ENCODE results near the gene CST7.

DNA sequence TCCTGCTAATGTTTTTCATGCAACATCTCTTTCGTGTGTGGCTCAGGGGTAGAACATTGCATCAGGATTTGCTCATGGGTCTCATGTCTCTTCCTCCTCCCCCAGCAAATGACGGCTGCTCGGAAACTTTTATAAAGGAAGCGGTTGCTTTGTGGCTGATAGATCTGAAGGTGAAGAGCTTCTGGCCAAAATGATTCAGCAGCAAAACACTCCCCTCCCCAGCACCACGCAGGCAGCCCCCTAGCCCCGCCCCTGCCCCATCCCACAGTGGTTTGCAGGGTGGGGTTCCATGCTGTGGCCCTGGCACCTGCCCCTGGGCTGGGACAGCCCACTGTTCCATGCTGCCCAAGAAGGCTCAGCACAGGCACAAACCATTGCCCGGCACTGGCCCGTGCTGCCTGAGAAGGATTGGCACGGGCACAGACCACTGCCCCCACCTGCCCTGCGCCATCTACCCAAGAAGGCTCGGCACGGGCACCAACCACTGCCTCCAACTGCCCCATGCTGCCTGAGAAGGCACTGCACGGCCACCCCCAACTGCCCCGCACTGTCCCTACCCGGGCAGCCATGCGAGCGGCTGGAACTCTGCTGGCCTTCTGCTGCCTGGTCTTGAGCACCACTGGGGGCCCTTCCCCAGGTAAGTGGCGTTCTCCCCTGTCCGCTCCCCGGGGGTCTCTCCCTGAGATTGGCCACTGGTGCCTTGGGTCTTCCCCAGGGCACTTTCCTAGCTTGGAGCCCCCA is at the start of gene CST7:
- TF ChIP-seq, protein P1, sequence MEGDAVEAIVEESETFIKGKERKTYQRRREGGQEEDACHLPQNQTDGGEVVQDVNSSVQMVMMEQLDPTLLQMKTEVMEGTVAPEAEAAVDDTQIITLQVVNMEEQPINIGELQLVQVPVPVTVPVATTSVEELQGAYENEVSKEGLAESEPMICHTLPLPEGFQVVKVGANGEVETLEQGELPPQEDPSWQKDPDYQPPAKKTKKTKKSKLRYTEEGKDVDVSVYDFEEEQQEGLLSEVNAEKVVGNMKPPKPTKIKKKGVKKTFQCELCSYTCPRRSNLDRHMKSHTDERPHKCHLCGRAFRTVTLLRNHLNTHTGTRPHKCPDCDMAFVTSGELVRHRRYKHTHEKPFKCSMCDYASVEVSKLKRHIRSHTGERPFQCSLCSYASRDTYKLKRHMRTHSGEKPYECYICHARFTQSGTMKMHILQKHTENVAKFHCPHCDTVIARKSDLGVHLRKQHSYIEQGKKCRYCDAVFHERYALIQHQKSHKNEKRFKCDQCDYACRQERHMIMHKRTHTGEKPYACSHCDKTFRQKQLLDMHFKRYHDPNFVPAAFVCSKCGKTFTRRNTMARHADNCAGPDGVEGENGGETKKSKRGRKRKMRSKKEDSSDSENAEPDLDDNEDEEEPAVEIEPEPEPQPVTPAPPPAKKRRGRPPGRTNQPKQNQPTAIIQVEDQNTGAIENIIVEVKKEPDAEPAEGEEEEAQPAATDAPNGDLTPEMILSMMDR (IDR thresholded peaks at IDR 0.05): no peak
- peak in 1 of 2 donors; percentile 14 for TF ChIP-seq POLR2A (IDR thresholded peaks at IDR 0.05)
